NOMO-1 (cell line): ENCODE data around the gene RIMKLA.

Experiments
- DNase-seq, 2 experiments: peaks; one replicate each; lab custom pipeline; 2025; ENCODE audit not compliant: unreplicated experiment in 2 of 2; lab: John Stamatoyannopoulos, UW

The RIMKLA gene

DNA sequence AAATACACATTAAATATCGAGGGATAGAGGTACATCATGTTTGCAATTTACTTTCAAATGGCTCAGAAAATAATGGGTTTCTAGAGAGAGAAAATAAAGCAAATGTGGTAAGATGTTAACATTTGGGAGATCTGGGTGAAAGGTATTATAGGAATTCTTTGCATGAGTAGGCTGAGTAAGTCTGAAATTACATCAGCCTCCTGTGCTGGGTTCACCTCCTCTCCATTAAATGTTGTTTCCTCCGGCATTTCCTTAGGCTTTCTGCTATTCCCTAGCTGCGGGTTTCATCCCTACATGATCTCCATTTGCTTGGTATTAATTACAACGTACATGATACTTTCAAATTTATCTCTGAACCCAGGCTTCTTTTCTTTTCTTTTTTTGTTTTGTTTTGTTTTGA, 43.6 kb downstream of the RIMKLA start:
- DNase-seq: no peak

- no peak for DNase-seq
Observed at GRCh38 chr1:42427240-42427639, 46.6 kb downstream of the RIMKLA start.

GRCh38 chr1:42429603-42430002, 49.0 kb downstream of the RIMKLA start:
- no peak for DNase-seq

- no peak for DNase-seq
Observed at GRCh38 chr1:42430286-42431135, 49.9 kb downstream of the RIMKLA start.

- no peak for DNase-seq
Observed at GRCh38 chr1:42431514-42431913, 50.9 kb downstream of the RIMKLA start.

DNA sequence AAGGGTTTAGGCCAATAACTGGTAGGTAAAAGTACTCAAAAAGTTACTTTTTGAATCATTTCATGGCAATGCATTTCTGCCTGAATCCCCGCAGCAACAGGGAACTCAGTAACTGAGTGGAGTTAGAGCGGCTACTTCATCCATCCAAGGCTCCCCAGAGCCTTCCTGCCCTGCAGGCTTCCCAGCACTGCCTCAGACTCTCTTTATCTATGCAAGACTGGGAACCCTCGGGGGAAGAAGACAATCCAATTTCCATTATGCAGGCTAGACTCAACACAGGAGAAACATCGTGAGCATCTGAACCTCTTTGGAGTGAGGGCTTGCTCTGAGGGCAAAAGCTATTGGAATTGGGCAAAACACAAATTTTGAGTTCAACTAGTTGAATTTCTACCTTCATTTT, 52.1 kb downstream of the RIMKLA start:
- no peak for DNase-seq

DNA sequence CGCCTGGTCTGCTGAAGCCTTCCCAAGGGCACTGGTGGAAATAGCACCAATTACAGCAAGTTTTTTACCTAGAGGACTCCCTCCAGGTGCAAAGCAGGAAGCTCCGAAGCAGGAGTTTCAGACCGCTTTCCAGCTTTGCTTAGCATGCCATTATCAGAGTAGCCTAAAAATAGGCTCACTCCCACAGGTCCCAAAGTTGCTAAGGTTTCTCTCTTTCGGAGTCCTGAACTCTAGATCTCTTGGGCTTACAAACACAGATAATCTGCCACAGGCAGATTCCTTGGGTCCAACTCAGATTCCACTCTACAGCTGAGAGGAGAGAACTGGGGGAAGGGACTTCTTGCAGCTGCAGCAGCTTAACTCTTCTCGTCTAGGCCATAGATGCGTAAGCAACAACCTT, 52.8 kb downstream of the RIMKLA start:
- DNase-seq: no peak

- no peak for DNase-seq
Observed at GRCh38 chr1:42434340-42434739, 53.7 kb downstream of the RIMKLA start.

GRCh38 chr1:42439940-42440339, 59.3 kb downstream of the RIMKLA start:
- DNase-seq: no peak

DNA sequence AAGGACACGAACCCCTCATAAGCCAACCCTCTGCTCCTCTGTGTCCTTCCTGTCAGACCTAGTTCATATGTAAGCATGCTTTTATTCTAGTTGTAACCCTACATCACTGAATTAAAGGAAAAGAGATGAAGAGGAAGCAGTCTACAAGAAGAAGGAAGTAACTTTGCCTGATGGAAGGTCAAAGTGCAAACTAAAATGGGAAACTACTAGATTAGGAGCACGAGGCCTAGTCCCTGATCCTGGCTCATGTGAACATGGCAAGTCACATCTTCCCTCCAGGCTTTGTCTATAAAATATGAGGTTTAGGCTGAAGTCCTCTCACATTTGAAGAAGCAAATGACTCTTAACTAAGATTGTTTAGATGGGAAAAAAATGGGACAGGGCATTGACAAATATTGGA, 62.1 kb downstream of the RIMKLA start:
- peak; percentile 8 to 40 for DNase-seq

- DNase-seq: no peak
Observed at GRCh38 chr1:42449256-42449655, 68.7 kb downstream of the RIMKLA start.

GRCh38 chr1:42450061-42450460, 69.5 kb downstream of the RIMKLA start:
- no peak for DNase-seq

- DNase-seq: no peak
Observed at GRCh38 chr1:42453386-42453785, 72.8 kb downstream of the RIMKLA start.

GRCh38 chr1:42454403-42454802, 73.8 kb downstream of the RIMKLA start:
- no peak for DNase-seq

DNA sequence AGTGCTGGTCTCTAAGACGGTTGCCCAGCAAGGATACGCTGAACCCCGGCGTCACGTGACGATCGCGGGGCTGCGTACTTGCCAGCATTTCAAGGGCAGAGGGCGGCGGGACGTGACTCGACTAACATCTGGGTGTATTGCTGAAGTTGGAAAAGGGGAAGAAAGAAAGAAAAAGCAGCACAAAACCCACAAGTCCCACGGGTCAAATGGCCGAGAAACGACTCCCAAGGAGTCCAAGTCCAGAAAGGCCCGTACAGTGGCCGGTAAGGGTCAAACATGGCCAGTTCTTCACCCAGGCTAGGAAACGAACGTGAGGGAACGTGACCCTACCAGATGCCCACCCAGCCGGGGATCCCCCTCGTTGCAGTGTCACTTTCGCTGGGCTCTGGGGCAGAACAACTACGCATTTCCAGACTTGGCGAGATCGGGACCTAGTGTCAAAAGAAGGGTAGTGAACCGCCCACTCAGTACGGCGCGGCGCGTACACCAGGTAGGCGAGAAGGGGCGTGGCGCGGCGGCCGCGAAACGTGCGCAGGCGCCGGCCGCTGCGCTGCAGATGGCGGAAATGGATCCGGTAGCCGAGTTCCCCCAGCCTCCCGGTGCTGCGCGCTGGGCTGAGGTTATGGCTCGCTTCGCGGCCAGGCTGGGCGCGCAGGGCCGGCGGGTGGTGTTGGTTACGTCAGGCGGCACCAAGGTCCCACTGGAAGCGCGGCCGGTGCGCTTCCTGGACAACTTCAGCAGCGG, 75.6 kb downstream of the RIMKLA start, which contains the start of the genes PPCS and ZMYND12:
Gene PPCS, plus strand, starts transcription at position 534 of the 744 bp plus-strand sequence. Its CDS starts 23 bp downstream, at position 557.
Gene ZMYND12, minus strand, starts transcription at position 13 of the 744 bp plus-strand sequence. CDS start 25 bp downstream, outside the sequence.
- peak; percentile 85 to 95 for DNase-seq

DNA sequence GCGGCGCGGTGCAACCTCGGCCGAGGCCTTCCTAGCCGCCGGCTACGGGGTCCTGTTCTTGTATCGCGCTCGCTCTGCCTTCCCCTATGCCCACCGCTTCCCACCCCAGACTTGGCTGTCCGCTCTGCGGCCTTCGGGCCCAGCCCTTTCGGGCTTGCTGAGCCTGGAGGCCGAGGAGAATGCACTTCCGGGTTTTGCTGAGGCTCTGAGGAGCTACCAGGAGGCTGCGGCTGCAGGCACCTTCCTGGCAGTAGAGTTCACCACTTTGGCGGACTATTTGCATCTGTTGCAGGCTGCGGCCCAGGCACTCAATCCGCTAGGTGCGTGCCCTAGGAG, 76.1 kb downstream of the RIMKLA start:
- peak; percentile 54 to 66 for DNase-seq

- no peak for DNase-seq
Observed at GRCh38 chr1:42461196-42461595, 80.6 kb downstream of the RIMKLA start.

GRCh38 chr1:42462828-42463763, 82.5 kb downstream of the RIMKLA start, which contains the start of gene CCDC30:
CCDC30 (plus strand) TSS chr1:42463286; CDS start chr1:42480552, 17,266 bp downstream.
- peak; percentile 83 to 96 for DNase-seq

DNA sequence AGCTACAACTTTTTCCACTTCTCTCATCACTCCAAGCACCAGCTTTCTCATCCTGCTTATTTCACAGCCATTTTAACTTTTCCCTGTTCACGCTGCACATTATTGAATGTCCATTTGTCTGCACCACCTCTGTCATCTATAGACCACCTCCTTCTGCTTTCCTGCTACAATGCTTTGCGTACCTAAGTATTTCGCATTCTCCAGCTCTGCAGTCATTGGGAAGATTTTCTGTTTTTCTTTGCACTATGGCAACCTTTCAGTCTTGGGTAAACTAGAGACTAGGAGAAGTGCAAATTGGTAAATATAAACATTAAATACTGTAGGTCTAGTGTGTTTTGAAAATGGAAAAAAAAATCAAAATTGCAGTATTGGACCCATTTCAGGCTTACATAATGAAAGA, 83.3 kb downstream of the RIMKLA start:
- DNase-seq: no peak

DNA sequence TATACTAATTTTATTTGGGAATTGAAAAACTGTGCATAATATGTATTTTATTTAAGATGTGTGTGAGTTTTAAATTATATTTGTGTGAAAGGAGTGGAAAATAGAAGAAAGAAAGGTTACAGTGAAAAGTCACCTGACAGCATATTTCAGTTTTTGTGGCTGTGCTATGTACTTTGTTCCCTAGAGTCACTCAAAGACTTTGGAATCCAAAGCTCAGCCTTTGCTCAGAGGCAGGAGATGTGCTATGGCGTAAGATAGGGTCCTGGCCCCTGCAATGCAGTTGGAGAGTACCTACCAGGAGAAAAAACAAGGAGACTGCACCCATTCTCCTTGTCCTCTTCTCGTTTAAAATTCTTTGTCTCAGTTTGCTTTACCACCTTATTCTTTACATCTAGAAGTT, 85.4 kb downstream of the RIMKLA start:
- no peak for DNase-seq

DNA sequence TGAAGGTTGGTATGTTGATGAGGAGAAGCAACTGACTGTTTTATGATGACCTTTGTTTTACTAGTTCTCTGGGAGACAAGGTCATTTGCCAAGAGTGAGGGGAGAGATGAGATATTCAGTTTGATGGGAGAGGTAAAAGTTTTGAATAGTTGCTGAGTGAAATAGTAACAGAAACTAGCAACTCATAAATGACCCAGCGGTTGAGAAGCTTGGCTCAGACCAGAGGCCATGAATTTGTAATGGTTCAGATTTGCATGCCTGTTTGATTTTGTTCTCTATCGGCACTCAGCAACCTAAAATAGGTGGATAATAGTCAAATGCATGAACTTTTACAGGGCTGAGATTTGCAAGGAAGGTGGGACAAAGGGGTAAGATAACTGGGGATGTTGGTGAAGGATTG, 89.1 kb downstream of the RIMKLA start:
- no peak for DNase-seq
